PFSK-1 (cell line): ENCODE measurements around the gene RASGRF2.

Experiments used
- FOXP2 ChIP-seq: optimal IDR thresholded peaks from 2 replicates; pipeline ENCODE3; 2011; ENCODE audit warnings: borderline replicate concordance, control low read depth, inconsistent platforms; ENCODE audit not compliant: insufficient read depth; ENCODE audit errors: extremely low read length, extremely low read depth
- POLR2AphosphoS5 ChIP-seq: IDR thresholded peaks from 2 replicates; pipeline ENCODE4 v1.6.1; 2012; ENCODE audit warnings: low read depth, mild to moderate bottlenecking, control low read depth, low read length, moderate library complexity
- TF ChIP-seq, protein P1 (sequence below), 2 experiments: IDR thresholded peaks; 2 replicates each; pipeline versions ENCODE4 v1.6.1 to v1.8.0; 2011 to 2012; ENCODE audit warnings: low read depth in 2 of 2, low read length in 2 of 2, control low read depth in 1 of 2, inconsistent platforms in 1 of 2, mild to moderate bottlenecking in 1 of 2, moderate library complexity in 1 of 2; ENCODE audit not compliant: insufficient read depth in 1 of 2

DNA sequence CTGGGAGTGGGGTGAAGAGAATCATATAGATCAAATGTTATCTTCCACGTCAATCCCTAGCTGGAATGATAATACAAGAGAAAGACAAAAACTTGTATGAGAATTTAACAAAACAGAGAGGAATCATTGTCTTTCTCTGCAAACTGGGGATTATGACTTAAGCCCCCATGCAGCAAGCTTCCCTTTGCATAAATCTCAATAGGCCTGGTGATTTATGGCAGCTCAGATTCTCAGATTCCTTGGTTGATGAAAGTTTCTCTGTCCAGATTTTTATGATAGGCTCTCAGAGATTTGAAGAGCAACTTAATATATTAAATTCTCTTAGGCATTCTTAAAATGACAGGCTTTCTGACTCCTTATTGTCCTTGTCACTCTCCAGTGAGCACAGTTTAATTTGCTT, 56.0 kb downstream of the RASGRF2 start:
- TF ChIP-seq, protein P1, sequence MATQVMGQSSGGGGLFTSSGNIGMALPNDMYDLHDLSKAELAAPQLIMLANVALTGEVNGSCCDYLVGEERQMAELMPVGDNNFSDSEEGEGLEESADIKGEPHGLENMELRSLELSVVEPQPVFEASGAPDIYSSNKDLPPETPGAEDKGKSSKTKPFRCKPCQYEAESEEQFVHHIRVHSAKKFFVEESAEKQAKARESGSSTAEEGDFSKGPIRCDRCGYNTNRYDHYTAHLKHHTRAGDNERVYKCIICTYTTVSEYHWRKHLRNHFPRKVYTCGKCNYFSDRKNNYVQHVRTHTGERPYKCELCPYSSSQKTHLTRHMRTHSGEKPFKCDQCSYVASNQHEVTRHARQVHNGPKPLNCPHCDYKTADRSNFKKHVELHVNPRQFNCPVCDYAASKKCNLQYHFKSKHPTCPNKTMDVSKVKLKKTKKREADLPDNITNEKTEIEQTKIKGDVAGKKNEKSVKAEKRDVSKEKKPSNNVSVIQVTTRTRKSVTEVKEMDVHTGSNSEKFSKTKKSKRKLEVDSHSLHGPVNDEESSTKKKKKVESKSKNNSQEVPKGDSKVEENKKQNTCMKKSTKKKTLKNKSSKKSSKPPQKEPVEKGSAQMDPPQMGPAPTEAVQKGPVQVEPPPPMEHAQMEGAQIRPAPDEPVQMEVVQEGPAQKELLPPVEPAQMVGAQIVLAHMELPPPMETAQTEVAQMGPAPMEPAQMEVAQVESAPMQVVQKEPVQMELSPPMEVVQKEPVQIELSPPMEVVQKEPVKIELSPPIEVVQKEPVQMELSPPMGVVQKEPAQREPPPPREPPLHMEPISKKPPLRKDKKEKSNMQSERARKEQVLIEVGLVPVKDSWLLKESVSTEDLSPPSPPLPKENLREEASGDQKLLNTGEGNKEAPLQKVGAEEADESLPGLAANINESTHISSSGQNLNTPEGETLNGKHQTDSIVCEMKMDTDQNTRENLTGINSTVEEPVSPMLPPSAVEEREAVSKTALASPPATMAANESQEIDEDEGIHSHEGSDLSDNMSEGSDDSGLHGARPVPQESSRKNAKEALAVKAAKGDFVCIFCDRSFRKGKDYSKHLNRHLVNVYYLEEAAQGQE (IDR thresholded peaks at IDR 0.05; ENCODE audit: insufficient read depth in 1 of 2, low read depth in 2 of 2, low read length in 2 of 2): no peak
- no peak for TF ChIP-seq POLR2AphosphoS5
- TF ChIP-seq FOXP2: no peak
